Coronary artery (tissue), 2 donors: ENCODE measurements around the gene SETD5.

Experiments
- DNase-seq: peaks from one replicate; pipeline ENCODE4 v3.0.0-alpha.2; 2017; ENCODE audit warnings: low spot score
- H3K27ac ChIP-seq, 2 donors: fragments of 200-600 bp; sonication (generic); one replicate each; pipeline ENCODE4 v1.5.1; 2016 to 2019
- H3K4me3 ChIP-seq: fragments of 200-600 bp; sonication (generic); 2 replicates; pipeline ENCODE4 v1.5.1; 2016; ENCODE audit warnings: mild to moderate bottlenecking, moderate library complexity
- TF ChIP-seq, protein P1 (sequence below): fragments of 200-600 bp; sonication (generic); IDR thresholded peaks from one replicate; pipeline ENCODE4 v1.5.1; 2019; ENCODE audit warnings: antibody characterized with exemption

Gene SETD5

DNA sequence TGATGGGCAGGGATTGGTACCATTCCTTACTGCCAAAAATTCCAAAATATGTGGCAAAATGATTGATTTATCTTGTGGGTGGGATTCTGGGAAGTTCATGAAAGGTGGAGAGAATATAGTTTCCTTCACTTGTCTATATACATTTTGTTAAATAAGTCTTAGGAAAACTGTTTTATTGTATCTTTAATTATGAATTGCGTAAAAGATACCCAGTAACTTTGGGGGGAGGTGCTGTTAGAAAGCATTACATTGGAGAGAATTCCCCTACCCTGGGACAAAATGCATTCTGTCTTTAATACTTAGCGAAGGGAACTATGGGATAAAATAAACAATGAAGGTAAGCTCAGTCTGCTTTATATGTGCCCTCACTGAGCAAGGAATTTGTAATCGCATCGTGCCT lies 4.6 kb downstream of the SETD5 start:
- Histone ChIP-seq H3K27ac (peak overlapping the region; percentile 35 to 100), H3K4me3 (peak overlapping the region; percentile 44)
- DNase-seq, result no peak
- TF ChIP-seq, protein P1, sequence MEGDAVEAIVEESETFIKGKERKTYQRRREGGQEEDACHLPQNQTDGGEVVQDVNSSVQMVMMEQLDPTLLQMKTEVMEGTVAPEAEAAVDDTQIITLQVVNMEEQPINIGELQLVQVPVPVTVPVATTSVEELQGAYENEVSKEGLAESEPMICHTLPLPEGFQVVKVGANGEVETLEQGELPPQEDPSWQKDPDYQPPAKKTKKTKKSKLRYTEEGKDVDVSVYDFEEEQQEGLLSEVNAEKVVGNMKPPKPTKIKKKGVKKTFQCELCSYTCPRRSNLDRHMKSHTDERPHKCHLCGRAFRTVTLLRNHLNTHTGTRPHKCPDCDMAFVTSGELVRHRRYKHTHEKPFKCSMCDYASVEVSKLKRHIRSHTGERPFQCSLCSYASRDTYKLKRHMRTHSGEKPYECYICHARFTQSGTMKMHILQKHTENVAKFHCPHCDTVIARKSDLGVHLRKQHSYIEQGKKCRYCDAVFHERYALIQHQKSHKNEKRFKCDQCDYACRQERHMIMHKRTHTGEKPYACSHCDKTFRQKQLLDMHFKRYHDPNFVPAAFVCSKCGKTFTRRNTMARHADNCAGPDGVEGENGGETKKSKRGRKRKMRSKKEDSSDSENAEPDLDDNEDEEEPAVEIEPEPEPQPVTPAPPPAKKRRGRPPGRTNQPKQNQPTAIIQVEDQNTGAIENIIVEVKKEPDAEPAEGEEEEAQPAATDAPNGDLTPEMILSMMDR, result no peak

DNA sequence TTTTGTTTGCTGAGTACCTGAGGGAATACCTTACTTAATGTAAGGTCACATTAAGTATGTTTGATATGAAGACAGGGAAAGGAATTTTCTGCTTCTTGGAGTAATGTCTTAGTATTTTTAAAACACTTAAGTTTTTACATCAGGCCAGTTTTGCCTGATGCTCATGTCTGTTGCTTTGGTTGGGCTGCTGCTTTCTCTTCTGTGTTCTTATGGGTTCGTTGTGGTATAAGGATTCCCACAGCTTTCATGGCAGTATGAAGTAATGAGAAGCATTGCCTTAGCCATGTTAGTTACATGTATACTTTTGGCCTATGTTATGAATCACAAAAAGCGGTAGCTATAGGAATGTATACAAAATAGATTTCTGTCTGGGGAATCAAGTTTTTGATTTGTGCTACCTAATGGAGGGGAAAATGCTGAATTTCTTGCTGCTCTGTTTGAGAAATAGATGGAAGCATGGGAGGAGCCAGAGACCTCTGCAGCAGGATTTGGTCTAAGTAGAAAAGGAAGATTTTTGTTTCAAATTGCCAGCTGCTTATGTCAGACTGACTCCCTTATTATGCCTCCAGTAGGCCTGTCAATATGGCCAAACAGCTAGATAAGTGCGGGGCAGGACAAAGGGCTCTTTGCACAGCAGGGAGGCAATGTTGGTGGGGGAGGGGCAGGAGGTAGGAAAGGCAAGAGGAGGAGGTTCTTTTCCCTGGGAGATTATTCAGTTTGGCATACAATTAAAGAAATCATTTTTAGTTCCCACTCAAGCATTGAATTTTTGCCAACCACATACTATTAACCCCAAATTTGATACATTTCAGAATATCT lies 5.2 kb downstream of the SETD5 start:
- H3K4me3 ChIP-seq, result peak overlapping the region; percentile 44
- TF ChIP-seq, protein P1, result no peak
- no peak for DNase-seq
- peak overlapping the region; percentile 35 to 100 for H3K27ac ChIP-seq

DNA sequence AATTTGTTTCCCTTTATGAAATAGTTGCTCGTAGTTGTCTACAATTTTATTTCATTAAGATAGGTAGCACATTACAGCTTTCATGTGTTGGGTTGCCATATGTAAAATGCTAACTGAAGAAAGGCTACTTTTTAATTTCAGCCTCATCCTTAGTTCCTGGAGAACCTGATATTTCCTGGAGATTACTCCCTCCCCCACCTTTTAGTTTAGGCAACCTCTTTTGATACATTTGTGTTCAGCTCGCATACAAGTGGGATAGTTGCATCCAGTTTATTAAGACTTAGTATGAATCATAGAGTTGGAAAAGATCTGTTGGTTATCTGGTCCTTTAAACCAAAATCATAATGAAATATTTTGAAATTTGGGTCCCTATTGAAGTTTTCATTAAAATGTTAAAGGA lies 6.0 kb downstream of the SETD5 start:
- DNase-seq, result no peak
- no peak overlapping the region for H3K4me3 ChIP-seq
- TF ChIP-seq, protein P1, result no peak
- peak overlapping the region in 1 of 2 donors; percentile 100 for H3K27ac ChIP-seq

DNA sequence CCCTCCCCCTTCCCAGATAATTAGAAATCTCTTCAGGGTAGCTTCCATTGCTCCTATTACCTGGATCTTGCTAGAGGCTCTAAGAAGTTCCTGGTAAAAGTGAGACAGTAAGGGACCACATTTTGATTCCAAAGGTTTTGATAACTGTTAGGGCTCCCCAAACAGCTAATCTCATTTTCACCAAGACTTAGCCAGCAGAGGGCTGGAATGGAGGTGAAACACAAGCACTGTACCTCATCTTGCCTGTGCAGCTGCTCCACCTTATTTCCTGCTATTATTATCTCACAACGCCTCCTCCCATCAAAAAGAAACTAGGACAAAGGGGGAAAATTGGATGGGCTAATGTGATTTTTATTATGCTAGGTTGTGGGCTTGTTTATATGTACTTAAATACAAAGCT lies 7.3 kb downstream of the SETD5 start:
- H3K4me3 ChIP-seq, result no peak overlapping the region
- DNase-seq, result no peak
- no peak overlapping the region for H3K27ac ChIP-seq
- TF ChIP-seq, protein P1, result no peak

DNA sequence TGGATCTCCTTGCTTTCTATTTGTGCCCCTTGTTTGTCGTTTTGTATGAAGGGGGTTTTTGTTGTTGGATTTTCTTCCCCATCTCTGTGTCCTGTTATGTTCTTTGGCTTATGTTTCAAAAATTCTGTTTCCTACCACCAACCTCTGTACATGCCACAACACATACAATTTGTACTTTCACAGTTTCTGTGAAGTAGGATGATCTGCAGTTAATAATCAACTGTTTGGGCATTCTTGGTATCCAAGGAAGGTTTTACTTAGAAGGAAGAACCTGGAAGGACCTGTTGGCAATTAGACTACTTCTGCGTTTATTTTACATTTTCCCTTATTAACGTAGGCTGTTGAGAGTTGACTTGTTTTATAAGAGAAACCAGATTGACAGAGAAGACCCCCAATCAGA lies 8.3 kb downstream of the SETD5 start:
- no peak for DNase-seq
- TF ChIP-seq, protein P1, result no peak
- Histone ChIP-seq H3K4me3 (no peak overlapping the region), H3K27ac (no peak overlapping the region)

DNA sequence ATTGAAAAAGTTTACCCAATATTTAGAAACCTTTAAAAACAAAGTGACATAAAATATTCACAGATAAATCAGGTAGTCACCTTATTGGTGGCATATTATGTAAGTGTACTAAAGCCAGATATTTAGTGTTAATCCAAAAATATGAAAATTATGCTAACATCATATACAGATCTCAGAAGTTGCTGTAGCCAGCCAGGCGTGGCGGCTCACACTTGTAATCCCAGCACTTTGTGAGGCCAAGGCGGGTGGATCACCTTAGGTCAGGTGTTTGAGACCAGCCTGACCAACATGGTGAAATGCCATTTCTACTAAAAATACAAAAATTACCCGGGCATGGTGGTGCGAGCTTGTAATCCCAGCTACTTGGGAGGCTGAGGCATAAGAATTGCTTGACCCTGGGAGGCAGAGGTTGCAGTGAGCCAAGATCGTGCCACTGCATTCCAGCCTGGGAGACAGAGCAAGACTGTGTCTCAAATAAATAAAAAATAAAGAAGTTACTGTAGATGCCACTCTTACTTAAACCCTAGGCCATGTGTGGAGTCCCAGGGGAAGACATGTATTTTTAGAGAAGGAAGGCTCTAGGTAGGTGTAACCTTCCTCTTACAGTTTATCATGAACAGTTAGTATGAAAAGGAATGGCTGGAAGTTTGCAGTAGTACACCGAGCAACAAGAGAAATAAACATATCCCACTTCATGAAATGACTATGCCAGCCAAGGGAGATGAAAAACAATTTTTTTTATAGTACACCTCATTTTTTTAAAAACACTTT lies 9.6 kb downstream of the SETD5 start:
- no peak for DNase-seq
- Histone ChIP-seq H3K27ac (no peak overlapping the region), H3K4me3 (no peak overlapping the region)
- TF ChIP-seq, protein P1, result no peak
